ENCODE data around the gene STAB2.

DNA sequence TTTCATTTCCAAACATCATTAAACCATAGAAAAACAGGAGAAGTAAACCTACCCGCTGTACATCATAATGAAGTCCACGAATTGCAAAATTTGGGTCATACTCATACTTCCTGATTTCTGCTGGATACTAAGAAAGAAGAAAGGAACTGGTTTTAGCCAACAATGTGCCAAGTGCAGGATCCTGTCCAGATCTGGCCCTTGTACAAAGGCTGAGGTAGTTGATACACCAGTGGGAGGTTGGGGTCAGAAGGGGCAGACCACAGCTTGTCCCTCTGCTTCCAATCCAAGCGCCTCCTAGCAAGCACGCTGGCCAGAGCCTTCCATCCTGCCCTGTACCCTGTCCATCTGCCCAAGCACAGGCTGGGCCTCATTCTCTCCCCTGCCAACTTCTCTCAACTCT lies 219.7 kb downstream of the STAB2 start:
- no peak for TF ChIP-seq RAD21 (conservative IDR thresholded peaks at IDR 0.05)
- no peak for TF ChIP-seq CTCF (IDR thresholded peaks at IDR 0.05; ENCODE audit: poor library complexity, severe bottlenecking)
- TF ChIP-seq SMC3 (conservative IDR thresholded peaks at IDR 0.05; ENCODE audit: poor library complexity): no peak
- no peak for TF ChIP-seq TAF1 (IDR thresholded peaks at IDR 0.05; ENCODE audit: low read depth)
- no peak for TF ChIP-seq REST (IDR thresholded peaks at IDR 0.05; ENCODE audit: borderline replicate concordance)
- no peak for TF ChIP-seq EZH2 (IDR thresholded peaks at IDR 0.05; ENCODE audit: borderline replicate concordance, insufficient read depth, low read length, poor library complexity, severe bottlenecking)
- no peak for TF ChIP-seq POLR2AphosphoS5 (IDR thresholded peaks at IDR 0.05)
- no peak for TF ChIP-seq EP300 (conservative IDR thresholded peaks at IDR 0.05; ENCODE audit: poor library complexity, severe bottlenecking)
- no peak for TF ChIP-seq MXI1 (conservative IDR thresholded peaks at IDR 0.05; ENCODE audit: poor library complexity, severe bottlenecking)

Data from neural cell (in vitro differentiated cells).